H1 (cell line): Measurements from ENCODE around the gene OSBPL9. TPM values are rescaled to one million over a fixed set of nuclear protein-coding genes. Genes with fewer than 3 reads are reported as not detected.

Experiments used
- CTCF ChIA-PET: fragments of 300-600 bp; sonication (Branson Sonifier 250); formaldehyde crosslinking; loops from one replicate; lab custom pipeline; 2021; ENCODE audit not compliant: partially characterized antibody; lab: Charles Lee
- POLR2A ChIA-PET: fragments of 300-600 bp; sonication (Branson Sonifier 250); formaldehyde crosslinking; loops from one replicate; lab custom pipeline; 2021; ENCODE audit warnings: inconsistent platforms; ENCODE audit not compliant: partially characterized antibody; lab: Charles Lee
- DNase-seq, 2 experiments: peaks; one replicate each; pipeline versions ENCODE4 v3.0.0 to v3.0.0-alpha.2; 2010 to 2022; ENCODE audit warnings: low spot score in 2 of 2, low read depth in 1 of 2, mixed read lengths in 1 of 2
- FAIRE-seq: peaks from 2 replicates; lab custom pipeline; 2011; peaks lifted over from hg19 to GRCh38; lab: Jason Lieb, UNC
- H2AFZ ChIP-seq: 2 replicates; pipeline ENCODE4 v1.8.1; 2012; ENCODE audit warnings: low read length, inconsistent platforms
- H2AK5ac ChIP-seq: 2 replicates; pipeline ENCODE4 v1.6.1; 2013; ENCODE audit warnings: low read depth, low read length
- H2BK120ac ChIP-seq: replicated peaks from 2 replicates; pipeline ENCODE3; 2013; ENCODE audit warnings: low read depth, low read length, inconsistent platforms
- H2BK12ac ChIP-seq: 2 replicates; pipeline ENCODE4 v1.6.1; 2013; ENCODE audit warnings: low read depth, low read length
- H2BK15ac ChIP-seq: 2 replicates; pipeline ENCODE4 v1.6.1; 2013; ENCODE audit warnings: low read length
- H2BK20ac ChIP-seq: 2 replicates; pipeline ENCODE4 v1.6.1; 2013; ENCODE audit warnings: low read length
- H2BK5ac ChIP-seq: 2 replicates; pipeline ENCODE4 v1.6.1; 2013; ENCODE audit warnings: low read depth, low read length
- H3K14ac ChIP-seq: 2 replicates; pipeline ENCODE4 v1.6.1; 2013; ENCODE audit warnings: inconsistent platforms; ENCODE audit not compliant: insufficient read length
- H3K18ac ChIP-seq: 2 replicates; pipeline ENCODE4 v1.6.1; 2013; ENCODE audit warnings: low read length; ENCODE audit errors: extremely low read depth
- H3K23ac ChIP-seq: 2 replicates; pipeline ENCODE4 v1.6.1; 2013; ENCODE audit warnings: inconsistent platforms; ENCODE audit not compliant: insufficient read length
- H3K23me2 ChIP-seq: 2 replicates; pipeline ENCODE4 v1.6.1; 2013; ENCODE audit warnings: low read depth, low read length
- H3K27ac ChIP-seq: 2 replicates; pipeline ENCODE4 v1.6.1; 2011; ENCODE audit warnings: low read depth, low read length, inconsistent platforms
- H3K27me3 ChIP-seq, 4 experiments: replicated peaks in 1 of 4; 1 replicate in 1 of 4; 2 replicates in 3 of 4; pipeline versions ENCODE4 v1.6.1 to v1.8.1; 2011 to 2013; ENCODE audit warnings: low read length in 3 of 4, mild to moderate bottlenecking in 3 of 4, inconsistent platforms in 2 of 4, mixed read lengths in 2 of 4, moderate library complexity in 1 of 4; ENCODE audit not compliant: control insufficient read depth in 3 of 4, insufficient read depth in 3 of 4; ENCODE audit errors: extremely low read depth in 1 of 4
- H3K36me3 ChIP-seq, 4 experiments: 2 replicates each; pipeline versions ENCODE4 v1.6.1 to v1.8.1; 2011 to 2013; ENCODE audit warnings: mild to moderate bottlenecking in 4 of 4, low read length in 3 of 4, moderate library complexity in 2 of 4, control low read depth in 1 of 4, inconsistent platforms in 1 of 4; ENCODE audit not compliant: insufficient read depth in 4 of 4, control insufficient read depth in 2 of 4
- H3K4ac ChIP-seq: replicated peaks from 2 replicates; pipeline ENCODE3; 2013; ENCODE audit warnings: low read length, low read depth, mixed read lengths, inconsistent platforms; ENCODE audit not compliant: insufficient read length
- H3K4me1 ChIP-seq, 4 experiments: replicated peaks in 1 of 4; 1 replicate in 1 of 4; 2 replicates in 3 of 4; pipeline versions ENCODE4 v1.6.1 to v1.8.1; 2011 to 2013; ENCODE audit warnings: low read length in 3 of 4, inconsistent platforms in 2 of 4, mixed read lengths in 1 of 4; ENCODE audit not compliant: insufficient read depth in 4 of 4, control insufficient read depth in 3 of 4
- H3K4me2 ChIP-seq, 2 experiments: 2 replicates each; pipeline versions ENCODE4 v1.6.1 to v1.8.1; 2011 to 2013; ENCODE audit warnings: low read depth in 2 of 2, low read length in 2 of 2, control low read depth in 1 of 2, inconsistent platforms in 1 of 2, mild to moderate bottlenecking in 1 of 2; ENCODE audit not compliant: insufficient read depth in 1 of 2
- H3K4me3 ChIP-seq, 4 experiments: fragments of 200-600, 300-600 bp in 1 of 4; sonication (generic), shearing (Covaris generic), sonication (Bioruptor Twin) in 1 of 4; 2 replicates each; pipeline versions ENCODE4 v1.5.1 to v1.8.1; 2011 to 2016; ENCODE audit warnings: low read length in 4 of 4, low read depth in 3 of 4, control low read depth in 2 of 4, inconsistent platforms in 2 of 4, mild to moderate bottlenecking in 2 of 4, mixed read lengths in 1 of 4, moderate library complexity in 1 of 4; ENCODE audit not compliant: insufficient read depth in 2 of 4; ENCODE audit errors: extremely low read depth in 1 of 4
- H3K56ac ChIP-seq: replicated peaks from 2 replicates; pipeline ENCODE3; 2013; ENCODE audit warnings: low read depth, mild to moderate bottlenecking, mixed read lengths, low read length, inconsistent platforms; ENCODE audit not compliant: insufficient read length
- H3K79me1 ChIP-seq: 2 replicates; pipeline ENCODE4 v1.6.1; 2013; ENCODE audit warnings: low read depth, low read length, control low read depth
- H3K79me2 ChIP-seq, 2 experiments: 2 replicates each; pipeline versions ENCODE4 v1.6.1 to v1.8.1; 2012 to 2013; ENCODE audit warnings: low read length in 2 of 2, mild to moderate bottlenecking in 2 of 2, inconsistent platforms in 1 of 2; ENCODE audit not compliant: insufficient read depth in 2 of 2, control insufficient read depth in 1 of 2
- H3K9ac ChIP-seq, 4 experiments: replicated peaks in 1 of 4; 1 replicate in 1 of 4; 2 replicates in 3 of 4; pipeline versions ENCODE4 v1.6.1 to v1.8.1; 2011 to 2013; ENCODE audit warnings: low read depth in 3 of 4, low read length in 3 of 4, control low read depth in 2 of 4, mild to moderate bottlenecking in 2 of 4, moderate library complexity in 2 of 4, inconsistent platforms in 1 of 4; ENCODE audit errors: extremely low read depth in 1 of 4
- H3K9me3 ChIP-seq, 2 experiments: 2 replicates each; pipeline versions ENCODE4 v1.6.1 to v1.8.1; 2012 to 2013; ENCODE audit warnings: mild to moderate bottlenecking in 2 of 2, moderate library complexity in 2 of 2, control low read depth in 1 of 2, inconsistent platforms in 1 of 2, low read depth in 1 of 2, low read length in 1 of 2, mixed read lengths in 1 of 2; ENCODE audit not compliant: insufficient read depth in 2 of 2
- H4K20me1 ChIP-seq, 2 experiments: replicated peaks in 1 of 2; 2 replicates each; pipeline versions ENCODE3 to v1.8.1; 2011 to 2013; ENCODE audit warnings: inconsistent platforms in 2 of 2, low read length in 2 of 2, mild to moderate bottlenecking in 1 of 2; ENCODE audit not compliant: insufficient read depth in 2 of 2, control insufficient read depth in 1 of 2
- H4K5ac ChIP-seq: 2 replicates; pipeline ENCODE4 v1.6.1; 2013; ENCODE audit warnings: low read length, low read depth, mixed read lengths, inconsistent platforms; ENCODE audit not compliant: insufficient read length
- H4K8ac ChIP-seq: 2 replicates; pipeline ENCODE4 v1.8.0; 2013; ENCODE audit warnings: mild to moderate bottlenecking, moderate library complexity, low read length, inconsistent platforms; ENCODE audit not compliant: insufficient read depth; ENCODE audit errors: extremely low read depth
- H4K91ac ChIP-seq: replicated peaks from 2 replicates; pipeline ENCODE3; 2013; ENCODE audit warnings: low read length, mixed read lengths, inconsistent platforms; ENCODE audit not compliant: insufficient read length
- ATF3 ChIP-seq: IDR thresholded peaks from 2 replicates; pipeline ENCODE4 v1.6.1; 2011; ENCODE audit warnings: low read depth, mild to moderate bottlenecking, low read length; ENCODE audit not compliant: insufficient read depth
- CTCF ChIP-seq, 3 experiments: IDR thresholded peaks; 1 replicate in 2 of 3; 2 replicates in 1 of 3; pipeline versions ENCODE4 v1.5.1 to v1.6.1; 2011; ENCODE audit warnings: low read length in 3 of 3, mild to moderate bottlenecking in 3 of 3, inconsistent platforms in 2 of 3, low read depth in 1 of 3, moderate library complexity in 1 of 3; ENCODE audit not compliant: insufficient read depth in 1 of 3; ENCODE audit errors: control extremely low read depth in 1 of 3
- EGR1 ChIP-seq: IDR thresholded peaks from 2 replicates; pipeline ENCODE4 v1.6.1; 2011; ENCODE audit warnings: low read depth, low read length, borderline replicate concordance
- EZH2 ChIP-seq: fragments of 200-600 bp; sonication (generic); IDR thresholded peaks from 2 replicates; pipeline ENCODE4 v1.7.1; 2012; ENCODE audit warnings: low read depth, mild to moderate bottlenecking, moderate library complexity, low read length, inconsistent platforms; ENCODE audit not compliant: severe bottlenecking
- JUND ChIP-seq: IDR thresholded peaks from 2 replicates; pipeline ENCODE4 v1.6.1; 2011; ENCODE audit warnings: mild to moderate bottlenecking, improper control_type of control experiment, low read length
- KDM4A ChIP-seq: IDR thresholded peaks from one replicate; pipeline ENCODE4 v1.7.1; 2012; ENCODE audit warnings: low read depth, mild to moderate bottlenecking, moderate library complexity, low read length, inconsistent platforms; ENCODE audit not compliant: severe bottlenecking
- PHF8 ChIP-seq: fragments of 200-600 bp; sonication (generic); conservative IDR thresholded peaks from 2 replicates; pipeline ENCODE4 v1.7.1; 2012; ENCODE audit warnings: low read depth, mild to moderate bottlenecking, inconsistent platforms, low read length, moderate library complexity
- POLR2A ChIP-seq, 2 experiments: IDR thresholded peaks; 1 replicate in 1 of 2; 2 replicates in 1 of 2; pipeline ENCODE4 v1.6.1; 2011; ENCODE audit warnings: low read depth in 2 of 2, low read length in 2 of 2, mild to moderate bottlenecking in 2 of 2; ENCODE audit errors: control extremely low read depth in 1 of 2
- POU5F1 ChIP-seq: IDR thresholded peaks from 2 replicates; pipeline ENCODE4 v1.6.1; 2011; ENCODE audit warnings: low read depth, mild to moderate bottlenecking, low read length, moderate library complexity
- SAP30 ChIP-seq: fragments of 300-600 bp; sonication (generic); IDR thresholded peaks from 2 replicates; pipeline ENCODE4 v1.7.1; 2012; ENCODE audit warnings: low read length, moderate library complexity, mild to moderate bottlenecking, inconsistent platforms; ENCODE audit not compliant: insufficient read depth, insufficient replicate concordance
- SIRT6 ChIP-seq: IDR thresholded peaks from one replicate; pipeline ENCODE4 v1.7.1; 2012; ENCODE audit warnings: low read length, inconsistent platforms
- SP1 ChIP-seq: IDR thresholded peaks from 2 replicates; pipeline ENCODE4 v1.6.1; 2011; ENCODE audit warnings: low read depth, low read length
- TEAD4 ChIP-seq: IDR thresholded peaks from 2 replicates; pipeline ENCODE4 v1.6.1; 2012; ENCODE audit warnings: low read depth, low read length, inconsistent platforms, mixed read lengths
- polyA plus RNA-seq, 7 experiments: library from polyadenylated mRNA; depleted of rRNA in 3 of 7; stranded (reverse) in 5 of 7; unstranded in 2 of 7; fragments of >200 nt in 5 of 7; fragments of 200-250 nt in 2 of 7; gene quantifications; 1 replicate in 5 of 7; 2 replicates in 1 of 7; 4 replicates in 1 of 7; pipeline versions ENCODE4 v1.2.1 to v1.2.3, GENCODE V29; 2011 to 2013; ENCODE audit warnings: missing spikeins in 2 of 7, mixed read lengths in 2 of 7
- total RNA-seq: library from RNA; stranded (reverse); fragmentation: NEBNext Ultra II Directional; extraction: Animal tissue kit (Norgen Biotek cat#: 25700); gene quantifications from 2 replicates; pipeline ENCODE4 v1.2.1, GENCODE V29; 2021

OSBPL9 gene
- total and polyA plus RNA-seq, 2 of the 8 experiments (the other 6 are each of a cell fraction or from before 2014, with no cell fraction given) = 58.2 to 71.6 TPM

GRCh38 chr1:51689075-51689440 is 72.2 kb downstream of the OSBPL9 start:
- H3K14ac ChIP-seq = no peak overlapping the region
- H4K91ac ChIP-seq = no peak overlapping the region
- H3K27me3 ChIP-seq = no peaks in the 10 kb centered on the region
- no peak overlapping the region for H2AK5ac ChIP-seq
- H3K4me3 ChIP-seq = no peak overlapping the region
- no peaks in the 10 kb centered on the region for H3K23me2 ChIP-seq
- no peak for DNase-seq
- no peaks in the 10 kb centered on the region for H4K20me1 ChIP-seq
- no peak overlapping the region for H2BK12ac ChIP-seq
- no peak overlapping the region for H3K27ac ChIP-seq
- no peak overlapping the region for H3K23ac ChIP-seq
- ChIA-PET CTCF (no interaction called here), POLR2A (no interaction called here)
- no peaks in the 10 kb centered on the region for H3K79me2 ChIP-seq
- H3K56ac ChIP-seq = no peak overlapping the region
- no peak overlapping the region for H3K18ac ChIP-seq
- no peaks in the 10 kb centered on the region; a peak in 1 of 7 replicates for H3K4me1 ChIP-seq
- no peak overlapping the region for H2AFZ ChIP-seq
- FAIRE-seq = no peak
- no peak overlapping the region for H2BK20ac ChIP-seq
- H3K4ac ChIP-seq = no peak overlapping the region
- H3K4me2 ChIP-seq = no peak overlapping the region
- H4K5ac ChIP-seq = no peak overlapping the region
- no peaks in the 10 kb centered on the region for H3K9me3 ChIP-seq
- no peak overlapping the region for H4K8ac ChIP-seq
- H2BK120ac ChIP-seq = no peak overlapping the region
- no peak overlapping the region for H2BK5ac ChIP-seq
- no peak overlapping the region for H3K9ac ChIP-seq
- no peaks in the 10 kb centered on the region for H3K36me3 ChIP-seq
- no peaks in the 10 kb centered on the region; the same call in 1 of the 2 replicates for H3K79me1 ChIP-seq
- H2BK15ac ChIP-seq = no peak overlapping the region
- TF ChIP-seq SAP30 (no peak), SP1 (no peak), EZH2 (no peak), POLR2A (IDR thresholded peaks at IDR 0.05; ENCODE audit: control extremely low read depth in 1 of 2, low read depth in 2 of 2, low read length in 2 of 2) (no peak), EGR1 (no peak), CTCF (IDR thresholded peaks at IDR 0.05; ENCODE audit: control extremely low read depth in 1 of 3, insufficient read depth in 1 of 3, low read depth in 1 of 3, low read length in 3 of 3) (no peak), SIRT6 (no peak), ATF3 (no peak), TEAD4 (no peak), JUND (no peak), POU5F1 (no peak), PHF8 (no peak), KDM4A (no peak)
